Common myeloid progenitor, CD34-positive (primary cell): ENCODE data around the gene MACROH2A1.

Experiments used
- CTCF ChIA-PET: fragments of 350-600 bp; sonication (Branson Sonifier 250); formaldehyde crosslinking; loops from one replicate; lab custom pipeline; 2021; ENCODE audit warnings: antibody characterized with exemption; lab: Charles Lee
- POLR2A ChIA-PET: fragments of 350-600 bp; sonication (Branson Sonifier 250); formaldehyde crosslinking; loops from one replicate; lab custom pipeline; 2021; ENCODE audit warnings: antibody characterized with exemption; lab: Charles Lee
- DNase-seq, 3 donors: peaks; one replicate each; pipeline versions ENCODE4 v3.0.0 to v3.0.0-alpha.2; 2013
- H3K27ac ChIP-seq, 2 experiments: 1 replicate in 1 of 2; 2 replicates in 1 of 2; pipeline ENCODE4 v1.7.0; 2013; ENCODE audit warnings: inconsistent platforms in 2 of 2, low read length in 2 of 2, mild to moderate bottlenecking in 2 of 2, low read depth in 1 of 2, moderate library complexity in 1 of 2; ENCODE audit not compliant: severe bottlenecking in 2 of 2, insufficient read depth in 1 of 2, poor library complexity in 1 of 2
- H3K27me3 ChIP-seq, 5 experiments: replicated peaks in 2 of 5; 1 replicate in 3 of 5; 2 replicates in 2 of 5; pipeline versions ENCODE4 v1.6.1 to v1.7.0; 2013; ENCODE audit warnings: low read length in 4 of 5, mild to moderate bottlenecking in 2 of 5, moderate library complexity in 2 of 5, inconsistent platforms in 1 of 5; ENCODE audit not compliant: insufficient read depth in 5 of 5, control insufficient read depth in 4 of 5
- H3K36me3 ChIP-seq, 4 experiments: 1 replicate in 2 of 4; 2 replicates in 2 of 4; pipeline versions ENCODE4 v1.6.1 to v1.7.0; 2013; ENCODE audit warnings: low read length in 3 of 4, control low read depth in 1 of 4, mild to moderate bottlenecking in 1 of 4; ENCODE audit not compliant: control insufficient read depth in 4 of 4, insufficient read depth in 4 of 4
- H3K4me1 ChIP-seq, 4 experiments: 1 replicate in 3 of 4; 2 replicates in 1 of 4; pipeline versions ENCODE4 v1.6.1 to v1.7.1; 2013; ENCODE audit warnings: low read length in 3 of 4, mild to moderate bottlenecking in 3 of 4, control low read depth in 1 of 4, inconsistent platforms in 1 of 4, moderate library complexity in 1 of 4; ENCODE audit not compliant: control insufficient read depth in 4 of 4, insufficient read depth in 4 of 4; ENCODE audit errors: control extremely low read depth in 1 of 4
- H3K4me3 ChIP-seq, 7 experiments: 1 replicate in 4 of 7; 2 replicates in 3 of 7; pipeline versions ENCODE4 v1.5.1 to v1.7.0; 2013; ENCODE audit warnings: mild to moderate bottlenecking in 7 of 7, low read length in 6 of 7, moderate library complexity in 6 of 7, inconsistent platforms in 2 of 7, low read depth in 2 of 7, control low read depth in 1 of 7; ENCODE audit not compliant: insufficient read depth in 4 of 7, control insufficient read depth in 1 of 7; ENCODE audit errors: extremely low read depth in 1 of 7
- H3K9me3 ChIP-seq, 5 experiments: 1 replicate in 4 of 5; 2 replicates in 1 of 5; pipeline versions ENCODE4 v1.6.1 to v1.7.1; 2013; ENCODE audit warnings: low read length in 4 of 5, mild to moderate bottlenecking in 2 of 5, inconsistent platforms in 1 of 5, low read depth in 1 of 5, moderate library complexity in 1 of 5; ENCODE audit not compliant: control insufficient read depth in 4 of 5, insufficient read depth in 2 of 5; ENCODE audit errors: control extremely low read depth in 1 of 5
- WGBS: methylation state at CpG from one replicate; pipeline ENCODE4 v1.1.5; 2013; ENCODE audit not compliant: insufficient coverage; 5-methylcytosine and 5-hydroxymethylcytosine counted together

The MACROH2A1 gene

DNA sequence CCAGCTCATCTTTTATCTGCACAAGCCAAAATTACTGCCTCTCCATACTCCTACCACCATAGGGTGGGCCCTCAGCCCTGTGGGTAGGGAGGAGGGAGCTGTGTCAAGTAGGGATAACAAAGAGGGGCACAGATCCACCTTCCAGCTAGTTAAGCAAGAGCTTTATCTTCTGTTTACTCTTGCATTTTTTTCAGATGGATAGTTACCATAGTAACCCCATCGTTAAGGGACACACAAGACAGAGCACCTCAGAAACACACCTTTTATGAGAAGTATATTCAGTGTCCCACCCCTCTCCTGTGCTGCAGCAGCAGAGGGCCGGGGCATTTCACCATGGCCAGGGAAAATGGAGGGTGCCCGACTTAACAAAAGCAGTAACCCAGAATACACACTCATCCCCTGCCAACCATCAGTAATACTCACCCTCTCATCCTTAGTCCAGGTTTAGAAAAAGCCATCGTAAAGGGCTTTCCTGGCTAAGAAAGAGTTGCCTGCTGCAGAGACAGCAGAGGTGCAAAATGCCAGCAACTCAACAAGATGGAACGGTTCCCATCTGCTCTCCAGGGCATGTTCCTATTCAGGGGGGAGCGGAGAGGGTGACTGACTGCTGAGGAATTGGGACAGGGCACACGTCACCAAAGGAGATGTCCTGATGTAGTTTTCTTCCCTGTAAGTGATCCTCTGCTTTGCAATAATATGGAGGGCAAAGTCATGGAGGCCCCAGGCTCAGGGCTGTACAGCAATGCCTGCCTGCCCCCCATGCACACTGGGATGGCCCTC lies 25.1 kb downstream of the MACROH2A1 start:
- 77% methylated on average over 6 of the region's 7 CpGs for WGBS
- CTCF ChIA-PET = interaction anchor here (0.8 to 12.3 kb wide), 11 partner anchors 10 to 87 kb away, joined by 3 to 108 read pairs (median 4); no protein-coding TSS in a partner anchor
- H3K4me1 ChIP-seq = peaks cover 51 to 100% (median 100%) of the 10 kb centered on the region in 4 experiments
- H3K27me3 ChIP-seq = no peaks in the 10 kb centered on the region
- peak in 2 of 3 donors; percentile 54 to 64 for DNase-seq
- peaks cover 14 to 92% (median 36%) of the 10 kb centered on the region in 4 experiments for H3K36me3 ChIP-seq
- peak overlapping the region in 3 of 7 experiments; percentile 22 to 49 (median 36) for H3K4me3 ChIP-seq
- H3K27ac ChIP-seq = peak overlapping the region; percentile 53 to 77
- POLR2A ChIA-PET = interaction anchor here (1.3 to 1.5 kb wide), 2 partner anchors 9 to 52 kb away, joined by 3 read pairs; no protein-coding TSS in a partner anchor
- H3K9me3 ChIP-seq = no peaks in the 10 kb centered on the region

DNA sequence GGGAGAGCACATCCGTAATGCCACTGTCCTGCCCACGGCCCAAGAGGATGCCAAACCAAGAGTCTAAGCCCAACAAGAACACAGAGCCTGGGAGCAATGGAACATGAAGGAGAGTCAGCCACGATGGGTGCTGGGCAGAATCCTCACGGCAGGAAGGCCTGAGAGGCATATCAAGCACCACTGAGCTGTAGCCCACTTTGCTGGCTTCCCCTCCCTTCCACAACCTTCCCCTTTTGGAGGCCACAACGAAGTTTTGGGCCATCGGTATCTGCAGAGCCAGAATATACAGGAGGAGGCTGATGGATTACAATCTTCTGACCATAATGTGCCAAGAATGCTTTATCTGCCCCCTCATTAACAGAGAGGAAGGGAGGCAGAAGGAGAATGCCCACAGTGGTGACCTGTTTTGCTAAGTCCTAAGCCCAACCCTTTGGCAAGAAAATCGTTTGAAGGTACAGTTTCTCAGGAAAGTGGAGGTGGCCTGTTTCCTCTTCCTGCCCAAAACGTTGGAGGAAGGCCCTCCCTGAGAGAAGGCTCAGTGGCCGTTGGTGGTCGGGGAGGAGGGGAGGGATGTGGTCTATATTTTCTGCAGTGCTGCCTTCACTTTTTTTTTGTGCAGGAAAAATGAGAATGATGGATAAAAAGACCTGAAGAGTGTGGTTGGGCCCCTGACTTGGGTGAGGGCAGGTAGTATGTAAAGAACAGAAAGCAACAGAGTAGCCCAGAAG lies 26.2 kb downstream of the MACROH2A1 start:
- ChIA-PET CTCF (interaction anchor here (0.8 to 12.3 kb wide), 12 partner anchors 10 to 90 kb away, joined by 3 to 108 read pairs (median 4); no protein-coding TSS in a partner anchor), POLR2A (interaction anchor here (1.3 to 1.5 kb wide), 2 partner anchors 11 to 53 kb away, joined by 3 read pairs; no protein-coding TSS in a partner anchor)
- DNase-seq = peak; percentile 71 to 92 (median 89)
- Histone ChIP-seq H3K27me3 (no peaks in the 10 kb centered on the region), H3K36me3 (peaks cover 20 to 92% (median 45%) of the 10 kb centered on the region in 4 experiments), H3K27ac (peak overlapping the region; percentile 53 to 77), H3K4me1 (peaks cover 47 to 100% (median 97%) of the 10 kb centered on the region in 4 experiments), H3K4me3 (peak overlapping the region in 5 of 7 experiments; percentile 12 to 61 (median 36)), H3K9me3 (no peaks in the 10 kb centered on the region)
- 4% methylated on average over 8 of the region's 10 CpGs for WGBS

GRCh38 chr5:135371622-135372232 lies 27.3 kb downstream of the MACROH2A1 start:
- 67% methylated on average over 2 of the region's 4 CpGs for WGBS
- CTCF ChIA-PET = interaction anchor here (1.9 to 12.3 kb wide), 2 partner anchors 54 to 91 kb away, joined by 5 to 108 read pairs; no protein-coding TSS in a partner anchor
- H3K9me3 ChIP-seq = no peaks in the 10 kb centered on the region
- peak overlapping the region in 1 of 2 experiments; percentile 77 for H3K27ac ChIP-seq
- H3K4me1 ChIP-seq = peaks cover 46 to 99% (median 96%) of the 10 kb centered on the region in 4 experiments
- no peaks in the 10 kb centered on the region for H3K27me3 ChIP-seq
- H3K4me3 ChIP-seq = peak overlapping the region in 4 of 7 experiments; percentile 27 to 61 (median 42)
- no peak for DNase-seq
- peaks cover 25 to 94% (median 52%) of the 10 kb centered on the region in 4 experiments for H3K36me3 ChIP-seq
- POLR2A ChIA-PET = no interaction called here

DNA sequence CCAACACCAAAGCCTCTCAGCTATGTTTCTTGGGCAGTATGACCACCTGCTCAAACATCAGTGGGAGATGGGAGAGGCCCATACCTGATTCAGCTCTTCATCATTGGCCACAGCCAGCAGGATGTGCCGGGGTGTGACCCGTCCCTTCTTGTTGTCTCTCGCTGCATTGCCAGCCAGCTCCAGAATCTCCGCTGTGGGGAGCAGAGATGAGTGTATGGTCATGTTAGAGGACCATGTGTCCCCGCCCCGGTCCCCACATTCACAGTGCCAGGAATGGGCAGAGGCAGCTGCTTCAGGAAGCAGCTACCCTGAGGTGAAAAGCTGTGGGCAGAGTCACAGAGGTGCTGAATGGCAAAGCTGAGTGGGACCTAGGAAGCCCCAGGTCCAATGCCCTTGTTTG lies 29.1 kb downstream of the MACROH2A1 start:
- peaks cover 35 to 99% (median 89%) of the 10 kb centered on the region in 4 experiments for H3K4me1 ChIP-seq
- H3K27ac ChIP-seq = peak overlapping the region in 1 of 2 experiments; percentile 67
- H3K9me3 ChIP-seq = no peaks in the 10 kb centered on the region
- no peaks in the 10 kb centered on the region for H3K27me3 ChIP-seq
- no peak for DNase-seq
- H3K4me3 ChIP-seq = peak overlapping the region in 1 of 7 experiments; percentile 8
- ChIA-PET POLR2A (no interaction called here), CTCF (interaction anchor here (1.0 to 12.3 kb wide), 13 partner anchors 9 to 96 kb away, joined by 3 to 108 read pairs (median 6); no protein-coding TSS in a partner anchor)
- H3K36me3 ChIP-seq = peaks cover 23 to 95% (median 54%) of the 10 kb centered on the region in 4 experiments
- WGBS = 83% methylated on average over 3 of the region's 6 CpGs

DNA sequence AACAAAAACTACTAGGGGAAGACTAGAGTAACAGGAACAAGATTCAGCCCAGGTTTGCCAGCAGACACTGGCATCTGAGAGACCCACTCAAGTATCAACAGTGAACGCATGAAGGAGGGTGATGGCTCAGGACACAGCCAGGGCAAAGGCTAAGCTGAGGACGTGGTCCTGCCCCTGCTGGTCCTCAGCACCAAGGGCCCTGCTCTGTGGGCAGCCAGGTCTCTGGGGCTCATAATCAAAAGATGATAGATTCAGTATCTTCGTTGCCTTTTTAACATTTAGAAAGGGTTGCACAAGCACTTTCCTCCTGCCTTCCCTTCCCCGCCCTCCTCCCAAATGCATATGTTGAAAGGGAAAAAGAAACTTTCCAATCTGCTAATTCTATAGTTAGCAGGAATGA lies 31.5 kb downstream of the MACROH2A1 start:
- H3K36me3 ChIP-seq = peaks cover 26 to 90% (median 57%) of the 10 kb centered on the region in 4 experiments
- H3K27me3 ChIP-seq = no peaks in the 10 kb centered on the region
- no peak for DNase-seq
- H3K4me1 ChIP-seq = peaks cover 21 to 86% (median 76%) of the 10 kb centered on the region in 4 experiments
- CTCF ChIA-PET = interaction anchor here (0.7 to 4.5 kb wide), 10 partner anchors 10 to 205 kb away, joined by 3 to 22 read pairs (median 3); no protein-coding TSS in a partner anchor
- H3K4me3 ChIP-seq = no peak overlapping the region
- H3K27ac ChIP-seq = no peak overlapping the region
- WGBS = 85% methylated on average over 3 of the region's 4 CpGs
- H3K9me3 ChIP-seq = no peaks in the 10 kb centered on the region
- POLR2A ChIA-PET = interaction anchor here (1.0 kb wide), 1 partner anchor 58 kb away, joined by 3 read pairs; no protein-coding TSS in a partner anchor

- no peaks in the 10 kb centered on the region for H3K9me3 ChIP-seq
- ChIA-PET CTCF (interaction anchor here (0.7 to 4.5 kb wide), 9 partner anchors 9 to 205 kb away, joined by 3 to 22 read pairs (median 3); no protein-coding TSS in a partner anchor), POLR2A (no interaction called here)
- no peaks in the 10 kb centered on the region for H3K27me3 ChIP-seq
- peaks cover 17 to 86% (median 72%) of the 10 kb centered on the region in 4 experiments for H3K4me1 ChIP-seq
- H3K36me3 ChIP-seq = peaks cover 26 to 87% (median 58%) of the 10 kb centered on the region in 4 experiments
- peak overlapping the region in 1 of 2 experiments; percentile 26 for H3K27ac ChIP-seq
- no CpG with 5 or more reads among the region's 2 CpGs for WGBS
- no peak overlapping the region for H3K4me3 ChIP-seq
- no peak for DNase-seq
Observed at GRCh38 chr5:135367076-135367475, 32.0 kb downstream of the MACROH2A1 start.
